ENCODE results near the gene CROCC2.

The CROCC2 gene

GRCh38 chr2:240896394-240896793 lies 9.7 kb upstream of the CROCC2 start:
- Histone ChIP-seq H3K4me3 (ENCODE audit: low read length) (no peak overlapping the region), H3K4me1 (ENCODE audit: control insufficient read depth, low read depth, low read length) (no peaks in the 10 kb centered on the region), H3K9me3 (ENCODE audit: control insufficient read depth, low read depth, low read length) (no peaks in the 10 kb centered on the region), H3K9ac (ENCODE audit: low read length) (no peak overlapping the region), H3K36me3 (ENCODE audit: control insufficient read depth, low read depth, low read length) (no peaks in the 10 kb centered on the region), H3K27ac (ENCODE audit: low read length) (no peak overlapping the region), H3K27me3 (ENCODE audit: control insufficient read depth, insufficient read depth, low read length) (no peaks in the 10 kb centered on the region)

- Histone ChIP-seq H3K9me3 (ENCODE audit: control insufficient read depth, low read depth, low read length) (no peaks in the 10 kb centered on the region), H3K9ac (ENCODE audit: low read length) (no peak overlapping the region), H3K36me3 (ENCODE audit: control insufficient read depth, low read depth, low read length) (no peaks in the 10 kb centered on the region), H3K27ac (ENCODE audit: low read length) (no peak overlapping the region), H3K27me3 (ENCODE audit: control insufficient read depth, insufficient read depth, low read length) (no peaks in the 10 kb centered on the region), H3K4me3 (ENCODE audit: low read length) (no peak overlapping the region), H3K4me1 (ENCODE audit: control insufficient read depth, low read depth, low read length) (no peaks in the 10 kb centered on the region)
Observed at GRCh38 chr2:240896871-240897692, 9.1 kb upstream of the CROCC2 start.

GRCh38 chr2:240898108-240898730 lies 7.9 kb upstream of the CROCC2 start:
- Histone ChIP-seq H3K36me3 (ENCODE audit: control insufficient read depth, low read depth, low read length) (no peaks in the 10 kb centered on the region), H3K27ac (ENCODE audit: low read length) (no peak overlapping the region), H3K27me3 (ENCODE audit: control insufficient read depth, insufficient read depth, low read length) (no peaks in the 10 kb centered on the region), H3K9ac (ENCODE audit: low read length) (no peak overlapping the region), H3K4me3 (ENCODE audit: low read length) (no peak overlapping the region), H3K4me1 (ENCODE audit: control insufficient read depth, low read depth, low read length) (no peaks in the 10 kb centered on the region), H3K9me3 (ENCODE audit: control insufficient read depth, low read depth, low read length) (no peaks in the 10 kb centered on the region)

- no peaks in the 10 kb centered on the region for H3K4me1 ChIP-seq (ENCODE audit: control insufficient read depth, low read depth, low read length)
- no peak overlapping the region for H3K27ac ChIP-seq (ENCODE audit: low read length)
- H3K27me3 ChIP-seq (ENCODE audit: control insufficient read depth, insufficient read depth, low read length), result no peaks in the 10 kb centered on the region
- H3K9me3 ChIP-seq (ENCODE audit: control insufficient read depth, low read depth, low read length), result no peaks in the 10 kb centered on the region
- no peak overlapping the region for H3K4me3 ChIP-seq (ENCODE audit: low read length)
- no peak overlapping the region for H3K9ac ChIP-seq (ENCODE audit: low read length)
- no peaks in the 10 kb centered on the region for H3K36me3 ChIP-seq (ENCODE audit: control insufficient read depth, low read depth, low read length)
Observed at GRCh38 chr2:240898731-240899467, 7.2 kb upstream of the CROCC2 start.

GRCh38 chr2:240899468-240899865 lies 6.7 kb upstream of the CROCC2 start:
- Histone ChIP-seq H3K4me3 (ENCODE audit: low read length) (no peak overlapping the region), H3K27ac (ENCODE audit: low read length) (no peak overlapping the region), H3K4me1 (ENCODE audit: control insufficient read depth, low read depth, low read length) (no peaks in the 10 kb centered on the region), H3K36me3 (ENCODE audit: control insufficient read depth, low read depth, low read length) (no peaks in the 10 kb centered on the region), H3K9ac (ENCODE audit: low read length) (no peak overlapping the region), H3K27me3 (ENCODE audit: control insufficient read depth, insufficient read depth, low read length) (no peaks in the 10 kb centered on the region), H3K9me3 (ENCODE audit: control insufficient read depth, low read depth, low read length) (no peaks in the 10 kb centered on the region)

- H3K9ac ChIP-seq (ENCODE audit: low read length), result no peak overlapping the region
- no peak overlapping the region for H3K4me3 ChIP-seq (ENCODE audit: low read length)
- no peaks in the 10 kb centered on the region for H3K27me3 ChIP-seq (ENCODE audit: control insufficient read depth, insufficient read depth, low read length)
- H3K27ac ChIP-seq (ENCODE audit: low read length), result no peak overlapping the region
- H3K9me3 ChIP-seq (ENCODE audit: control insufficient read depth, low read depth, low read length), result no peaks in the 10 kb centered on the region
- H3K36me3 ChIP-seq (ENCODE audit: control insufficient read depth, low read depth, low read length), result no peaks in the 10 kb centered on the region
- H3K4me1 ChIP-seq (ENCODE audit: control insufficient read depth, low read depth, low read length), result no peaks in the 10 kb centered on the region
Observed at GRCh38 chr2:240900141-240900860, 5.8 kb upstream of the CROCC2 start.

- H3K4me1 ChIP-seq (ENCODE audit: control insufficient read depth, low read depth, low read length), result no peaks in the 10 kb centered on the region
- no peaks in the 10 kb centered on the region for H3K9me3 ChIP-seq (ENCODE audit: control insufficient read depth, low read depth, low read length)
- H3K36me3 ChIP-seq (ENCODE audit: control insufficient read depth, low read depth, low read length), result no peaks in the 10 kb centered on the region
- no peak overlapping the region for H3K9ac ChIP-seq (ENCODE audit: low read length)
- H3K27me3 ChIP-seq (ENCODE audit: control insufficient read depth, insufficient read depth, low read length), result no peaks in the 10 kb centered on the region
- H3K4me3 ChIP-seq (ENCODE audit: low read length), result no peak overlapping the region
- H3K27ac ChIP-seq (ENCODE audit: low read length), result no peak overlapping the region
Observed at GRCh38 chr2:240901986-240902614, 4.0 kb upstream of the CROCC2 start.

- Histone ChIP-seq H3K9me3 (ENCODE audit: control insufficient read depth, low read depth, low read length) (no peaks in the 10 kb centered on the region), H3K4me1 (ENCODE audit: control insufficient read depth, low read depth, low read length) (no peaks in the 10 kb centered on the region), H3K36me3 (ENCODE audit: control insufficient read depth, low read depth, low read length) (no peaks in the 10 kb centered on the region), H3K27me3 (ENCODE audit: control insufficient read depth, insufficient read depth, low read length) (no peaks in the 10 kb centered on the region), H3K4me3 (ENCODE audit: low read length) (no peak overlapping the region), H3K27ac (ENCODE audit: low read length) (no peak overlapping the region), H3K9ac (ENCODE audit: low read length) (no peak overlapping the region)
Observed at GRCh38 chr2:240902615-240903041, 3.5 kb upstream of the CROCC2 start.

GRCh38 chr2:240903191-240904060 lies 2.7 kb upstream of the CROCC2 start:
- Histone ChIP-seq H3K9ac (ENCODE audit: low read length) (no peak overlapping the region), H3K9me3 (ENCODE audit: control insufficient read depth, low read depth, low read length) (no peaks in the 10 kb centered on the region), H3K27me3 (ENCODE audit: control insufficient read depth, insufficient read depth, low read length) (no peaks in the 10 kb centered on the region), H3K4me1 (ENCODE audit: control insufficient read depth, low read depth, low read length) (no peaks in the 10 kb centered on the region), H3K4me3 (ENCODE audit: low read length) (no peak overlapping the region), H3K36me3 (ENCODE audit: control insufficient read depth, low read depth, low read length) (no peaks in the 10 kb centered on the region), H3K27ac (ENCODE audit: low read length) (no peak overlapping the region)

All from iPS-18a (cell line).